NB4 (cell line): ENCODE results near the gene CEP170.
"Not testable (repeated sequence)": the region's sequence is repeated elsewhere in the genome, so short reads cannot be mapped to it uniquely, and the experiment has no call there.

Experiments
- MYC ChIP-seq: IDR thresholded peaks from 2 replicates; pipeline ENCODE4 v1.6.1; 2011; ENCODE audit warnings: low read depth, low read length
- POLR2A ChIP-seq: IDR thresholded peaks from 2 replicates; pipeline ENCODE4 v1.6.1; 2011; ENCODE audit warnings: mild to moderate bottlenecking; ENCODE audit not compliant: insufficient read length; ENCODE audit errors: extremely low read depth
- TF ChIP-seq, protein P1 (sequence below): IDR thresholded peaks from one replicate; pipeline ENCODE4 v1.5.1; 2012; ENCODE audit warnings: low read depth, low read length
- TF ChIP-seq, protein P2 (sequence below): IDR thresholded peaks from 2 replicates; pipeline ENCODE4 v1.6.1; 2011; ENCODE audit warnings: low read depth, low read length

DNA sequence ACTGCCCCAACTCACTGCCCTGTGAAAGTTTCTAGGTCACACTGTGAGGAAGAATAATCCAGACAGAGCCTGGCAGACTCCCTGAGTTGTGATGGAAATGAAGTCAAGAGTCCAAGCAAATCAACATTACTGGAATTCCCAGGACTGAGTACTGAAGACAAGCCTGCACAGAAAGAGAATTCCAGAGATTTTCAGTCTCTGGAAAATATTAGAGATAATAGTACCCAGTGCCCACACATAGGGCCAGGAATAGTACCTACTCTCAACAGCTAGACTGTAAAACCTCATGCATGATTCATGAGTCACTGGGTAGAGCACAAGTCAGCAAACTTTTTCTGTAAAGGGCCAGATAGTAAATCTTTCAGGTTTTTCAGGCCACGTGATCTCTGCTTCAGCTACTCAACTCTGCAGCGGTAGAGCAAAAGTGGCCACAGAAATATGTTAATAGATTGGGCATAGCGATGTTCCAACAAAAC, 50.0 kb downstream of the CEP170 start:
- TF ChIP-seq, protein P1, sequence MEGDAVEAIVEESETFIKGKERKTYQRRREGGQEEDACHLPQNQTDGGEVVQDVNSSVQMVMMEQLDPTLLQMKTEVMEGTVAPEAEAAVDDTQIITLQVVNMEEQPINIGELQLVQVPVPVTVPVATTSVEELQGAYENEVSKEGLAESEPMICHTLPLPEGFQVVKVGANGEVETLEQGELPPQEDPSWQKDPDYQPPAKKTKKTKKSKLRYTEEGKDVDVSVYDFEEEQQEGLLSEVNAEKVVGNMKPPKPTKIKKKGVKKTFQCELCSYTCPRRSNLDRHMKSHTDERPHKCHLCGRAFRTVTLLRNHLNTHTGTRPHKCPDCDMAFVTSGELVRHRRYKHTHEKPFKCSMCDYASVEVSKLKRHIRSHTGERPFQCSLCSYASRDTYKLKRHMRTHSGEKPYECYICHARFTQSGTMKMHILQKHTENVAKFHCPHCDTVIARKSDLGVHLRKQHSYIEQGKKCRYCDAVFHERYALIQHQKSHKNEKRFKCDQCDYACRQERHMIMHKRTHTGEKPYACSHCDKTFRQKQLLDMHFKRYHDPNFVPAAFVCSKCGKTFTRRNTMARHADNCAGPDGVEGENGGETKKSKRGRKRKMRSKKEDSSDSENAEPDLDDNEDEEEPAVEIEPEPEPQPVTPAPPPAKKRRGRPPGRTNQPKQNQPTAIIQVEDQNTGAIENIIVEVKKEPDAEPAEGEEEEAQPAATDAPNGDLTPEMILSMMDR: not testable (repeated sequence)
- TF ChIP-seq, protein P2, sequence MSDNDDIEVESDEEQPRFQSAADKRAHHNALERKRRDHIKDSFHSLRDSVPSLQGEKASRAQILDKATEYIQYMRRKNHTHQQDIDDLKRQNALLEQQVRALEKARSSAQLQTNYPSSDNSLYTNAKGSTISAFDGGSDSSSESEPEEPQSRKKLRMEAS: not testable (repeated sequence)
- not testable (repeated sequence) for TF ChIP-seq POLR2A, MYC
